ENCODE data around the gene CELF2.
"Not testable (repeated sequence)": the region's sequence is repeated elsewhere in the genome, so short reads cannot be mapped to it uniquely, and the experiment has no call there.

The CELF2 gene

GRCh38 chr10:11358923-11359575, 341.4 kb downstream of the CELF2 start:
- FAIRE-seq, result no peak
- DNase-seq (ENCODE audit: insufficient read length, low spot score), result no peak
- TF ChIP-seq CTCF (IDR thresholded peaks at IDR 0.05; ENCODE audit: insufficient read depth, missing control alignments), result no peak

GRCh38 chr10:11359869-11360268, 342.2 kb downstream of the CELF2 start:
- FAIRE-seq, result no peak
- no peak for DNase-seq (ENCODE audit: insufficient read length, low spot score)
- TF ChIP-seq CTCF (IDR thresholded peaks at IDR 0.05; ENCODE audit: insufficient read depth, missing control alignments), result no peak

GRCh38 chr10:11363497-11363896, 345.8 kb downstream of the CELF2 start:
- DNase-seq (ENCODE audit: insufficient read length, low spot score) (no peak), FAIRE-seq (no peak)
- no peak for TF ChIP-seq CTCF (IDR thresholded peaks at IDR 0.05; ENCODE audit: insufficient read depth, missing control alignments)

- FAIRE-seq, result no peak
These were observed 346.6 kb downstream of the CELF2 start for GRCh38 chr10:11364241-11364640.

GRCh38 chr10:11366889-11367288, 349.2 kb downstream of the CELF2 start:
- FAIRE-seq; DNase-seq (ENCODE audit: insufficient read length, low spot score): not testable (repeated sequence)

More at GRCh38 chr10:11364241-11364640, 346.6 kb downstream of the CELF2 start:
- no peak for DNase-seq (ENCODE audit: insufficient read length, low spot score)
- no peak for TF ChIP-seq CTCF (IDR thresholded peaks at IDR 0.05; ENCODE audit: insufficient read depth, missing control alignments)

GRCh38 chr10:11367505-11367904, 349.8 kb downstream of the CELF2 start:
- FAIRE-seq (no peak), DNase-seq (ENCODE audit: insufficient read length, low spot score) (no peak)
- no peak for TF ChIP-seq CTCF (IDR thresholded peaks at IDR 0.05; ENCODE audit: insufficient read depth, missing control alignments)

- FAIRE-seq (no peak), DNase-seq (ENCODE audit: insufficient read length, low spot score) (no peak)
- no peak for TF ChIP-seq CTCF (IDR thresholded peaks at IDR 0.05; ENCODE audit: insufficient read depth, missing control alignments)
These were observed 356.1 kb downstream of the CELF2 start for GRCh38 chr10:11373717-11374171.
